ENCODE measurements around the gene USP38.

DNA sequence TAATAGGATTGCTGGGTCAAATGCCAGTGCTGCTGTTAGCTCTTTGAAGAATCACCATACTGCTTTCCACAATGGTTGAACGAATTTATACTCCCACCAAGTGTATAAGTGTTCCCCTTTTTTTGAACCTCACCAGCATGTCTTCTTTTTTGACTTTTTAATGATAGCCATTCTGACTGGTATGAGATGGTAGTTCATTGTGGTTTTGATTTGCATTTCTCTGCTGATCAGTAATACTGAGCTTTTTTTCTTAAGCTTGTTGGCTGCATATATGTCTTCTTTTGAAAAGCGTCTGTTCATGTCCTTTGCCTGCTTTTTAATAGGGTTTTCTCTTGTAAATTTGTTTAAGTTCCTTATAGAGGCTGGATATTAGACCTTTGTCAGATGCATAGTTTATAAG, 14.8 kb downstream of the USP38 start:
- TF ChIP-seq EZH2 (IDR thresholded peaks at IDR 0.05; ENCODE audit: insufficient read depth, low read length) (no peak), CTCF (IDR thresholded peaks at IDR 0.05; ENCODE audit: insufficient read depth, low read depth, low read length) (no peak)
